K562 (cell line): ENCODE measurements around the gene B3GLCT. TPM values are rescaled to one million over a fixed set of nuclear protein-coding genes. Genes with fewer than 3 reads are reported as not detected.

Source experiments
- ATF4 ChIP-seq: fragments of 450-650 bp; formaldehyde crosslinking; IDR thresholded peaks from 2 replicates; pipeline ENCODE4 v1.4.0; 2022; ENCODE audit warnings: mild to moderate bottlenecking, moderate library complexity
- CBX5 ChIP-seq: IDR thresholded peaks from 2 replicates; pipeline ENCODE4 v1.6.1; 2014; ENCODE audit warnings: low read depth, borderline replicate concordance
- GATAD2A ChIP-seq: fragments of 450-650 bp; IDR thresholded peaks from 2 replicates; pipeline ENCODE4 v1.6.1; 2017
- HEY1 ChIP-seq: fragments of 250-450 bp; sonication (Bioruptor Pico); IDR thresholded peaks from 2 replicates; pipeline ENCODE4 v1.5.0; 2020; ENCODE audit warnings: mild to moderate bottlenecking, moderate library complexity, borderline replicate concordance
- NCOA1 ChIP-seq: fragments of 450-650 bp; IDR thresholded peaks from 2 replicates; pipeline ENCODE4 v1.6.1; 2016; ENCODE audit warnings: low read depth
- NR4A1 ChIP-seq, 2 experiments: fragments of 250-450 bp in 1 of 2; fragments of 450-650 bp in 1 of 2; sonication (Bioruptor Pico) in 1 of 2; IDR thresholded peaks; 2 replicates each; pipeline versions ENCODE4 v1.4.0 to v1.6.1; 2016 to 2020; ENCODE audit warnings: mild to moderate bottlenecking in 2 of 2, missing compliant biosample characterization in 1 of 2, missing genetic modification characterization in 1 of 2, moderate library complexity in 1 of 2
- NRF1 ChIP-seq, 2 experiments: fragments of 450-650 bp; IDR thresholded peaks in 1 of 2; conservative IDR thresholded peaks in 1 of 2; 2 replicates each; pipeline ENCODE4 v1.6.1; 2014; ENCODE audit warnings: mild to moderate bottlenecking in 2 of 2
- RBFOX2 ChIP-seq: fragments of 200-400 bp; formaldehyde crosslinking; IDR thresholded peaks from 2 replicates; pipeline ENCODE4 v1.6.1; 2017; ENCODE audit warnings: low read depth, mild to moderate bottlenecking, low read length, moderate library complexity
- RBM14 ChIP-seq: fragments of 200-400 bp; formaldehyde crosslinking; IDR thresholded peaks from 2 replicates; pipeline ENCODE4 v1.6.1; 2018; ENCODE audit warnings: low read depth, mild to moderate bottlenecking, low read length, moderate library complexity, borderline replicate concordance; ENCODE audit not compliant: insufficient read depth
- STAG1 ChIP-seq: sonication (generic); formaldehyde crosslinking; IDR thresholded peaks from 2 replicates; pipeline ENCODE4 v1.5.0; 2020; ENCODE audit warnings: missing genetic modification reagents, borderline replicate concordance
- ZBTB1 ChIP-seq: sonication (generic); formaldehyde crosslinking; IDR thresholded peaks from 2 replicates; pipeline ENCODE4 v1.8.1; 2023; ENCODE audit warnings: missing genetic modification reagents, low read depth, mild to moderate bottlenecking, borderline replicate concordance
- ZNF143 ChIP-seq: sonication (generic); formaldehyde crosslinking; IDR thresholded peaks from 2 replicates; pipeline ENCODE4 v1.9.0; 2022; ENCODE audit warnings: mild to moderate bottlenecking, missing genetic modification reagents
- ZNF197 ChIP-seq: fragments of 200-800 bp; sonication (Bioruptor generic); IDR thresholded peaks from 2 replicates; pipeline ENCODE4 v1.6.1; 2016; ENCODE audit warnings: low read depth, missing genetic modification characterization, missing compliant biosample characterization
- ZNF316 ChIP-seq: fragments of 450-650 bp; IDR thresholded peaks from 2 replicates; pipeline ENCODE4 v1.6.1; 2016
- polyA plus RNA-seq, 8 experiments: library from polyadenylated mRNA; depleted of rRNA in 4 of 8; stranded (reverse) in 5 of 8; unstranded in 3 of 8; fragments of >200 nt; fragmentation: Nextera tagmentation in 2 of 8; fragmentation: Illumina TruSeq in 1 of 8; extraction: Ambion mirVana in 2 of 8; extraction: Trizol in 1 of 8; gene quantifications; 2 replicates each; pipeline versions ENCODE4 v1.2.1 to v1.2.3, GENCODE V29; 2011 to 2014; ENCODE audit warnings: inconsistent platforms in 1 of 8, missing spikeins in 1 of 8
- total RNA-seq, 7 experiments: library from RNA; depleted of rRNA in 6 of 7; stranded (reverse); fragments of >200 nt in 6 of 7; fragmentation: Illumina TruSeq in 2 of 7; extraction: Trizol in 2 of 7; gene quantifications; 2 replicates each; pipeline versions ENCODE4 v1.2.1 to v1.2.3, GENCODE V29; 2011 to 2021; ENCODE audit warnings: low replicate concordance in 1 of 7
- TF ChIP-seq, protein P1 (sequence below): sonication (generic); formaldehyde crosslinking; IDR thresholded peaks from 2 replicates; pipeline ENCODE4 v1.8.1; 2022; ENCODE audit warnings: missing genetic modification reagents
- TF ChIP-seq, protein P2 (sequence below): conservative IDR thresholded peaks from 2 replicates; pipeline ENCODE4 v1.6.1; 2011; ENCODE audit warnings: low read depth, mild to moderate bottlenecking, low read length; ENCODE audit not compliant: control insufficient read depth
- TF ChIP-seq, protein P3 (sequence below): fragments of 450-650 bp; conservative IDR thresholded peaks from 2 replicates; pipeline ENCODE4 v1.6.1; 2016; ENCODE audit warnings: missing genetic modification characterization, low read depth, mild to moderate bottlenecking, control low read depth, missing compliant biosample characterization
- TF ChIP-seq, protein P4 (sequence below), 2 experiments: IDR thresholded peaks; 2 replicates each; pipeline ENCODE4 v1.6.1; 2012; ENCODE audit warnings: improper control_type of control experiment in 2 of 2, low read depth in 2 of 2, low read length in 2 of 2, borderline replicate concordance in 1 of 2

The B3GLCT gene
- total and polyA plus RNA-seq, 9 of the 15 experiments (the other 6 are each of a cell fraction or from before 2014, with no cell fraction given), result 1.1 to 5.1 (median 2.9) TPM

DNA sequence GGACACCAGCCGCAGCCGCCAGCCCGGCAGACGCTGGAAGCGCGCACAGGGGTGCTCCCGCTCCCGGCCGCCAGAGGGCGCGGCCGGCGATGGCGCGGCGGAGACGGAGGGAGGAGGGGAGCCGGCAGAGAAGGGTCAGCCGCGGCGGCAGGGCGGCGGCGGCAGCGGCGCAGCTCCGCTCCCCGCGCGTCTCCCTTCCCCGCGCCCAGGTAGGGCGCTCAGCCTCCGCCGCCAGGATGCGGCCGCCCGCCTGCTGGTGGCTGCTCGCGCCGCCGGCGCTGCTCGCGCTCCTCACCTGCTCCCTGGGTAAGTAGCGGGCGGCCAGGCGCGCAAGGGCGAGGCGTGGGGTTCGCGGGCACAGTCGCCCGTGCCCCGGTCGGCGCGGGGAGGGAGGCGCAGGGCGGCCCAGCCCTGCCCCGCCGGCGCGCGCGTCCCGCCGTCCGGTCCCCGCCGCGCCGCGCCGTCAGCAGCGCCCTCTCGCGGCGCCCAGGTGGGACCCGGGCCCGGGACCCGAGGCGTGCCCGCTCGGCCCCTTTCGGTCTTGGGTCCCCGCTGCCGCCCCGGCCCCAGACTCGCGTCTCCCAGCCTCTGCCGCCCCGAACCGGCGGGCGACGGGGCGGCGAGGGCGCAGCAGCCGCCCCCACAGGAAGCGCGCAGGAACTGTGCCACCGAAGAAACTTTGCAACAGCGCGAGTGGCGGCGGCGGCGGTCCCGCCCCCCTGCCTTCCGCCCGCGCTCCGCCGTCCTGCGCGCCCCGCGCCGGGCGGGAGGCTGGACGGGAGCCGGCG, at the start of gene B3GLCT (continued):
- TF ChIP-seq RBM14, result no peak
- no peak for TF ChIP-seq HEY1
- TF ChIP-seq STAG1 (CRISPR knock-in tag), result no peak
- TF ChIP-seq NRF1 (conservative IDR thresholded peaks at IDR 0.05 in 1 of 2, IDR thresholded peaks at IDR 0.05 in 1 of 2), result no peak; a peak in 2 of 4 replicates
- no peak for TF ChIP-seq NCOA1
- TF ChIP-seq, protein P1, sequence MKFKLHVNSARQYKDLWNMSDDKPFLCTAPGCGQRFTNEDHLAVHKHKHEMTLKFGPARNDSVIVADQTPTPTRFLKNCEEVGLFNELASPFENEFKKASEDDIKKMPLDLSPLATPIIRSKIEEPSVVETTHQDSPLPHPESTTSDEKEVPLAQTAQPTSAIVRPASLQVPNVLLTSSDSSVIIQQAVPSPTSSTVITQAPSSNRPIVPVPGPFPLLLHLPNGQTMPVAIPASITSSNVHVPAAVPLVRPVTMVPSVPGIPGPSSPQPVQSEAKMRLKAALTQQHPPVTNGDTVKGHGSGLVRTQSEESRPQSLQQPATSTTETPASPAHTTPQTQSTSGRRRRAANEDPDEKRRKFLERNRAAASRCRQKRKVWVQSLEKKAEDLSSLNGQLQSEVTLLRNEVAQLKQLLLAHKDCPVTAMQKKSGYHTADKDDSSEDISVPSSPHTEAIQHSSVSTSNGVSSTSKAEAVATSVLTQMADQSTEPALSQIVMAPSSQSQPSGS (CRISPR knock-in tag), result no peak
- TF ChIP-seq, protein P2, sequence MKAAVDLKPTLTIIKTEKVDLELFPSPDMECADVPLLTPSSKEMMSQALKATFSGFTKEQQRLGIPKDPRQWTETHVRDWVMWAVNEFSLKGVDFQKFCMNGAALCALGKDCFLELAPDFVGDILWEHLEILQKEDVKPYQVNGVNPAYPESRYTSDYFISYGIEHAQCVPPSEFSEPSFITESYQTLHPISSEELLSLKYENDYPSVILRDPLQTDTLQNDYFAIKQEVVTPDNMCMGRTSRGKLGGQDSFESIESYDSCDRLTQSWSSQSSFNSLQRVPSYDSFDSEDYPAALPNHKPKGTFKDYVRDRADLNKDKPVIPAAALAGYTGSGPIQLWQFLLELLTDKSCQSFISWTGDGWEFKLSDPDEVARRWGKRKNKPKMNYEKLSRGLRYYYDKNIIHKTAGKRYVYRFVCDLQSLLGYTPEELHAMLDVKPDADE, result 0 out of 2 replicates have a peak, but pooled peaks have one; percentile 35
- TF ChIP-seq ZNF316, result no peak
- 0 out of 2 replicates have a peak, but pooled peaks have one; percentile 25 for TF ChIP-seq ZBTB1
- TF ChIP-seq NR4A1 (CRISPR knock-in tag; IDR thresholded peaks at IDR 0.05), result no peak
- TF ChIP-seq NR4A1 (tag; IDR thresholded peaks at IDR 0.05), result no peak
- TF ChIP-seq GATAD2A, result no peak
- TF ChIP-seq, protein P3, sequence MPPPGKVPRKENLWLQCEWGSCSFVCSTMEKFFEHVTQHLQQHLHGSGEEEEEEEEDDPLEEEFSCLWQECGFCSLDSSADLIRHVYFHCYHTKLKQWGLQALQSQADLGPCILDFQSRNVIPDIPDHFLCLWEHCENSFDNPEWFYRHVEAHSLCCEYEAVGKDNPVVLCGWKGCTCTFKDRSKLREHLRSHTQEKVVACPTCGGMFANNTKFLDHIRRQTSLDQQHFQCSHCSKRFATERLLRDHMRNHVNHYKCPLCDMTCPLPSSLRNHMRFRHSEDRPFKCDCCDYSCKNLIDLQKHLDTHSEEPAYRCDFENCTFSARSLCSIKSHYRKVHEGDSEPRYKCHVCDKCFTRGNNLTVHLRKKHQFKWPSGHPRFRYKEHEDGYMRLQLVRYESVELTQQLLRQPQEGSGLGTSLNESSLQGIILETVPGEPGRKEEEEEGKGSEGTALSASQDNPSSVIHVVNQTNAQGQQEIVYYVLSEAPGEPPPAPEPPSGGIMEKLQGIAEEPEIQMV (tag), result no peak
- TF ChIP-seq ZNF143 (CRISPR knock-in tag), result no peak
- no peak for TF ChIP-seq CBX5
- TF ChIP-seq ZNF197 (CRISPR knock-in tag), result no peak
- no peak for TF ChIP-seq ATF4 (CRISPR knock-in tag)
- TF ChIP-seq, protein P4, sequence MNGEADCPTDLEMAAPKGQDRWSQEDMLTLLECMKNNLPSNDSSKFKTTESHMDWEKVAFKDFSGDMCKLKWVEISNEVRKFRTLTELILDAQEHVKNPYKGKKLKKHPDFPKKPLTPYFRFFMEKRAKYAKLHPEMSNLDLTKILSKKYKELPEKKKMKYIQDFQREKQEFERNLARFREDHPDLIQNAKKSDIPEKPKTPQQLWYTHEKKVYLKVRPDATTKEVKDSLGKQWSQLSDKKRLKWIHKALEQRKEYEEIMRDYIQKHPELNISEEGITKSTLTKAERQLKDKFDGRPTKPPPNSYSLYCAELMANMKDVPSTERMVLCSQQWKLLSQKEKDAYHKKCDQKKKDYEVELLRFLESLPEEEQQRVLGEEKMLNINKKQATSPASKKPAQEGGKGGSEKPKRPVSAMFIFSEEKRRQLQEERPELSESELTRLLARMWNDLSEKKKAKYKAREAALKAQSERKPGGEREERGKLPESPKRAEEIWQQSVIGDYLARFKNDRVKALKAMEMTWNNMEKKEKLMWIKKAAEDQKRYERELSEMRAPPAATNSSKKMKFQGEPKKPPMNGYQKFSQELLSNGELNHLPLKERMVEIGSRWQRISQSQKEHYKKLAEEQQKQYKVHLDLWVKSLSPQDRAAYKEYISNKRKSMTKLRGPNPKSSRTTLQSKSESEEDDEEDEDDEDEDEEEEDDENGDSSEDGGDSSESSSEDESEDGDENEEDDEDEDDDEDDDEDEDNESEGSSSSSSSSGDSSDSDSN (IDR thresholded peaks at IDR 0.05; ENCODE audit: borderline replicate concordance in 1 of 2, low read depth in 2 of 2, low read length in 2 of 2), result peak in 1 of 2 experiments; percentile 70; a peak in 3 of 4 replicates
- TF ChIP-seq RBFOX2, result peak; percentile 69
